Right hindlimb (tissue), 1 donor: ENCODE data around the gene TTC13.

Source experiments
- DNase-seq: peaks from one replicate; pipeline ENCODE4 v3.0.0-alpha.2; 2018

Gene TTC13

GRCh38 chr1:230867903-230868735, 110.5 kb downstream of the TTC13 start, which contains the start of gene C1orf198:
TSS of gene C1orf198 (minus strand) at chr1:230868521. CDS start at chr1:230868512, 9 bp downstream.
- DNase-seq, result peak; percentile 89

GRCh38 chr1:230867101-230867902, 111.4 kb downstream of the TTC13 start:
- no peak for DNase-seq

GRCh38 chr1:230866171-230867070, 112.2 kb downstream of the TTC13 start:
- DNase-seq, result peak; percentile 50

- DNase-seq, result no peak
Measured at GRCh38 chr1:230865062-230865817, 113.4 kb downstream of the TTC13 start.

GRCh38 chr1:230864441-230864840, 114.2 kb downstream of the TTC13 start:
- no peak for DNase-seq

- DNase-seq, result no peak
Measured at GRCh38 chr1:230863449-230863848, 115.2 kb downstream of the TTC13 start.

GRCh38 chr1:230861970-230862595, 116.6 kb downstream of the TTC13 start:
- no peak for DNase-seq

- no peak for DNase-seq
Measured at GRCh38 chr1:230861489-230861888, 117.2 kb downstream of the TTC13 start.

GRCh38 chr1:230860617-230861384, 117.9 kb downstream of the TTC13 start:
- no peak for DNase-seq

- DNase-seq, result peak; percentile 53
Measured at GRCh38 chr1:230858918-230859729, 119.5 kb downstream of the TTC13 start.

GRCh38 chr1:230858236-230858820, 120.3 kb downstream of the TTC13 start:
- no peak for DNase-seq

GRCh38 chr1:230857822-230858221, 120.8 kb downstream of the TTC13 start:
- DNase-seq, result no peak

- DNase-seq, result no peak
Measured at GRCh38 chr1:230857077-230857476, 121.6 kb downstream of the TTC13 start.
